Measurements from ENCODE around the gene CGGBP1. TPM values are rescaled to one million over a fixed set of nuclear protein-coding genes. Genes with fewer than 3 reads are reported as not detected.
"Not testable (repeated sequence)": the region's sequence is repeated elsewhere in the genome, so short reads cannot be mapped to it uniquely, and the experiment has no call there.

The CGGBP1 gene
- total and polyA plus RNA-seq, 5 donors from 2014 or later = 89.8 to 110 (median 101) TPM

- no peak for ATAC-seq (ENCODE audit: low read depth in 2 of 2)
- Histone ChIP-seq H3K4me1 (ENCODE audit: control insufficient read depth, insufficient read depth, low read length, poor library complexity, severe bottlenecking) (peaks cover under 1% of the 10 kb centered on the region), H3K4me3 (ENCODE audit: low read depth, low read length) (no peak overlapping the region), H3K27me3 (ENCODE audit: control insufficient read depth, insufficient read depth, low read length) (no peaks in the 10 kb centered on the region), H3K27ac (ENCODE audit: insufficient read depth, low read length, poor library complexity, severe bottlenecking) (no peak overlapping the region), H3K9me3 (ENCODE audit: control insufficient read depth in 2 of 2, low read length in 2 of 2) (no peaks in the 10 kb centered on the region), H3K36me3 (ENCODE audit: control insufficient read depth, insufficient read depth, low read length) (no peaks in the 10 kb centered on the region)
- no peak overlapping the region for H3K4me3 Mint-ChIP-seq
- H3K4me1 Mint-ChIP-seq = peaks cover 4 to 9% (median 7%) of the 10 kb centered on the region in 4 donors
- no peaks in the 10 kb centered on the region for H3K36me3 Mint-ChIP-seq
- H3K9me3 Mint-ChIP-seq = peaks cover 0 to 2% (median 0%) of the 10 kb centered on the region in 7 donors
- H3K27me3 Mint-ChIP-seq = peaks cover 5% of the 10 kb centered on the region
- no peak for DNase-seq
- H3K27ac Mint-ChIP-seq = peak overlapping the region in 1 of 3 donors; percentile 22
These were observed 33.7 kb downstream of the CGGBP1 start for GRCh38 chr3:88025001-88025552.

- Histone ChIP-seq H3K4me3 (ENCODE audit: low read depth, low read length) (no peak overlapping the region), H3K27me3 (ENCODE audit: control insufficient read depth, insufficient read depth, low read length) (peaks cover 2% of the 10 kb centered on the region), H3K4me1 (ENCODE audit: control insufficient read depth, insufficient read depth, low read length, poor library complexity, severe bottlenecking) (no peaks in the 10 kb centered on the region), H3K27ac (ENCODE audit: insufficient read depth, low read length, poor library complexity, severe bottlenecking) (no peak overlapping the region), H3K36me3 (ENCODE audit: control insufficient read depth, insufficient read depth, low read length) (no peaks in the 10 kb centered on the region), H3K9me3 (ENCODE audit: control insufficient read depth in 2 of 2, low read length in 2 of 2) (no peaks in the 10 kb centered on the region)
- Mint-ChIP-seq H3K27ac (no peak overlapping the region), H3K4me3 (no peak overlapping the region), H3K36me3 (peaks cover 3% of the 10 kb centered on the region), H3K4me1 (peaks cover 6 to 9% (median 7%) of the 10 kb centered on the region in 4 donors), H3K9me3 (peaks cover 0 to 2% (median 0%) of the 10 kb centered on the region in 7 donors), H3K27me3 (peaks cover 17% of the 10 kb centered on the region)
- peak in 1 of 2 donors; percentile 55 for ATAC-seq (ENCODE audit: low read depth in 2 of 2)
- peak in 1 of 3 donors; percentile 65 for DNase-seq
These were observed 39.8 kb downstream of the CGGBP1 start for GRCh38 chr3:88019024-88019423.

- not testable (repeated sequence) for ATAC-seq (ENCODE audit: low read depth in 2 of 2); H3K27ac Mint-ChIP-seq; H3K4me3 Mint-ChIP-seq; H3K36me3 ChIP-seq (ENCODE audit: control insufficient read depth, insufficient read depth, low read length); H3K4me3 ChIP-seq (ENCODE audit: low read depth, low read length); H3K9me3 ChIP-seq (ENCODE audit: control insufficient read depth in 2 of 2, low read length in 2 of 2); H3K27ac ChIP-seq (ENCODE audit: insufficient read depth, low read length, poor library complexity, severe bottlenecking); H3K4me1 ChIP-seq (ENCODE audit: control insufficient read depth, insufficient read depth, low read length, poor library complexity, severe bottlenecking); DNase-seq; H3K9me3 Mint-ChIP-seq; H3K27me3 ChIP-seq (ENCODE audit: control insufficient read depth, insufficient read depth, low read length); H3K36me3 Mint-ChIP-seq; H3K4me1 Mint-ChIP-seq
- peaks cover 12% of the 10 kb centered on the region for H3K27me3 Mint-ChIP-seq
These were observed 43.1 kb downstream of the CGGBP1 start for GRCh38 chr3:88015656-88016055.

GRCh38 chr3:88013592-88013991 lies 45.2 kb downstream of the CGGBP1 start:
- Mint-ChIP-seq H3K9me3 (no peaks in the 10 kb centered on the region), H3K4me3 (no peak overlapping the region), H3K27ac (no peak overlapping the region), H3K4me1 (peaks cover 4 to 6% (median 5%) of the 10 kb centered on the region in 4 donors), H3K27me3 (peaks cover 21% of the 10 kb centered on the region), H3K36me3 (peaks cover 3% of the 10 kb centered on the region)
- DNase-seq (no peak), ATAC-seq (ENCODE audit: low read depth in 2 of 2) (no peak)
- Histone ChIP-seq H3K36me3 (ENCODE audit: control insufficient read depth, insufficient read depth, low read length) (no peaks in the 10 kb centered on the region), H3K4me3 (ENCODE audit: low read depth, low read length) (no peak overlapping the region), H3K4me1 (ENCODE audit: control insufficient read depth, insufficient read depth, low read length, poor library complexity, severe bottlenecking) (no peaks in the 10 kb centered on the region), H3K27ac (ENCODE audit: insufficient read depth, low read length, poor library complexity, severe bottlenecking) (no peak overlapping the region), H3K9me3 (ENCODE audit: control insufficient read depth in 2 of 2, low read length in 2 of 2) (no peaks in the 10 kb centered on the region), H3K27me3 (ENCODE audit: control insufficient read depth, insufficient read depth, low read length) (peaks cover 4% of the 10 kb centered on the region)

- Mint-ChIP-seq H3K36me3 (no peaks in the 10 kb centered on the region), H3K9me3 (no peaks in the 10 kb centered on the region), H3K4me3 (no peak overlapping the region), H3K27ac (no peak overlapping the region), H3K27me3 (peaks cover 22% of the 10 kb centered on the region), H3K4me1 (peaks cover 0 to 4% (median 0%) of the 10 kb centered on the region in 4 donors)
- Histone ChIP-seq H3K9me3 (ENCODE audit: control insufficient read depth in 2 of 2, low read length in 2 of 2) (no peaks in the 10 kb centered on the region), H3K4me1 (ENCODE audit: control insufficient read depth, insufficient read depth, low read length, poor library complexity, severe bottlenecking) (no peaks in the 10 kb centered on the region), H3K36me3 (ENCODE audit: control insufficient read depth, insufficient read depth, low read length) (no peaks in the 10 kb centered on the region), H3K27ac (ENCODE audit: insufficient read depth, low read length, poor library complexity, severe bottlenecking) (no peak overlapping the region), H3K4me3 (ENCODE audit: low read depth, low read length) (no peak overlapping the region), H3K27me3 (ENCODE audit: control insufficient read depth, insufficient read depth, low read length) (peaks cover 2% of the 10 kb centered on the region)
- no peak for DNase-seq
- ATAC-seq (ENCODE audit: low read depth in 2 of 2) = no peak
These were observed 48.0 kb downstream of the CGGBP1 start for GRCh38 chr3:88010810-88011209.

- no peak overlapping the region for H3K27ac ChIP-seq (ENCODE audit: insufficient read depth, low read length, poor library complexity, severe bottlenecking)
- DNase-seq = no peak
- H3K27ac Mint-ChIP-seq = peak overlapping the region in 1 of 3 donors; percentile 33
- no peaks in the 10 kb centered on the region for H3K9me3 ChIP-seq (ENCODE audit: control insufficient read depth in 2 of 2, low read length in 2 of 2)
- no peaks in the 10 kb centered on the region for H3K36me3 ChIP-seq (ENCODE audit: control insufficient read depth, insufficient read depth, low read length)
- no peak overlapping the region for H3K4me3 ChIP-seq (ENCODE audit: low read depth, low read length)
- no peaks in the 10 kb centered on the region for H3K4me1 ChIP-seq (ENCODE audit: control insufficient read depth, insufficient read depth, low read length, poor library complexity, severe bottlenecking)
- peaks cover 25% of the 10 kb centered on the region for H3K27me3 Mint-ChIP-seq
- peaks cover 0 to 9% (median 5%) of the 10 kb centered on the region in 4 donors for H3K4me1 Mint-ChIP-seq
- ATAC-seq (ENCODE audit: low read depth in 2 of 2) = no peak
- no peaks in the 10 kb centered on the region for H3K36me3 Mint-ChIP-seq
- H3K9me3 Mint-ChIP-seq = no peaks in the 10 kb centered on the region
- H3K4me3 Mint-ChIP-seq = no peak overlapping the region
- H3K27me3 ChIP-seq (ENCODE audit: control insufficient read depth, insufficient read depth, low read length) = peaks cover 2% of the 10 kb centered on the region
These were observed 49.7 kb downstream of the CGGBP1 start for GRCh38 chr3:88009066-88009465.

GRCh38 chr3:88005066-88005465 lies 53.7 kb downstream of the CGGBP1 start:
- ATAC-seq (ENCODE audit: low read depth in 2 of 2) (peak; percentile 65 to 77), DNase-seq (peak in 2 of 3 donors; percentile 55 to 56)
- Mint-ChIP-seq H3K4me3 (no peak overlapping the region), H3K4me1 (peaks cover 0 to 14% (median 5%) of the 10 kb centered on the region in 4 donors), H3K27ac (peak overlapping the region in 1 of 3 donors; percentile 24), H3K9me3 (peaks cover 0 to 2% (median 0%) of the 10 kb centered on the region in 7 donors), H3K36me3 (no peaks in the 10 kb centered on the region), H3K27me3 (peaks cover 36% of the 10 kb centered on the region)
- Histone ChIP-seq H3K4me3 (ENCODE audit: low read depth, low read length) (no peak overlapping the region), H3K9me3 (ENCODE audit: control insufficient read depth in 2 of 2, low read length in 2 of 2) (no peaks in the 10 kb centered on the region), H3K27ac (ENCODE audit: insufficient read depth, low read length, poor library complexity, severe bottlenecking) (no peak overlapping the region), H3K4me1 (ENCODE audit: control insufficient read depth, insufficient read depth, low read length, poor library complexity, severe bottlenecking) (no peaks in the 10 kb centered on the region), H3K36me3 (ENCODE audit: control insufficient read depth, insufficient read depth, low read length) (no peaks in the 10 kb centered on the region), H3K27me3 (ENCODE audit: control insufficient read depth, insufficient read depth, low read length) (peaks cover 2% of the 10 kb centered on the region)

- ATAC-seq (ENCODE audit: low read depth in 2 of 2) (no peak), DNase-seq (peak in 1 of 3 donors; percentile 42)
- H3K9me3 ChIP-seq (ENCODE audit: control insufficient read depth in 2 of 2, low read length in 2 of 2) = no peaks in the 10 kb centered on the region
- H3K36me3 Mint-ChIP-seq = no peaks in the 10 kb centered on the region
- no peak overlapping the region for H3K4me3 Mint-ChIP-seq
- no peaks in the 10 kb centered on the region for H3K4me1 ChIP-seq (ENCODE audit: control insufficient read depth, insufficient read depth, low read length, poor library complexity, severe bottlenecking)
- H3K27ac ChIP-seq (ENCODE audit: insufficient read depth, low read length, poor library complexity, severe bottlenecking) = no peak overlapping the region
- H3K4me1 Mint-ChIP-seq = peaks cover 0 to 14% (median 4%) of the 10 kb centered on the region in 4 donors
- peaks cover 0 to 2% (median 0%) of the 10 kb centered on the region in 7 donors for H3K9me3 Mint-ChIP-seq
- H3K27me3 Mint-ChIP-seq = peaks cover 35% of the 10 kb centered on the region
- no peak overlapping the region for H3K4me3 ChIP-seq (ENCODE audit: low read depth, low read length)
- H3K27me3 ChIP-seq (ENCODE audit: control insufficient read depth, insufficient read depth, low read length) = peaks cover 7% of the 10 kb centered on the region
- no peak overlapping the region for H3K27ac Mint-ChIP-seq
- H3K36me3 ChIP-seq (ENCODE audit: control insufficient read depth, insufficient read depth, low read length) = no peaks in the 10 kb centered on the region
These were observed 55.6 kb downstream of the CGGBP1 start for GRCh38 chr3:88003115-88003755.

Measured in CD4-positive, CD25-positive, alpha-beta regulatory T cell (primary cell).